ENCODE results near the gene FOXL2.
"Not testable (repeated sequence)": the region's sequence is repeated elsewhere in the genome, so short reads cannot be mapped to it uniquely, and the experiment has no call there.

FOXL2 gene

DNA sequence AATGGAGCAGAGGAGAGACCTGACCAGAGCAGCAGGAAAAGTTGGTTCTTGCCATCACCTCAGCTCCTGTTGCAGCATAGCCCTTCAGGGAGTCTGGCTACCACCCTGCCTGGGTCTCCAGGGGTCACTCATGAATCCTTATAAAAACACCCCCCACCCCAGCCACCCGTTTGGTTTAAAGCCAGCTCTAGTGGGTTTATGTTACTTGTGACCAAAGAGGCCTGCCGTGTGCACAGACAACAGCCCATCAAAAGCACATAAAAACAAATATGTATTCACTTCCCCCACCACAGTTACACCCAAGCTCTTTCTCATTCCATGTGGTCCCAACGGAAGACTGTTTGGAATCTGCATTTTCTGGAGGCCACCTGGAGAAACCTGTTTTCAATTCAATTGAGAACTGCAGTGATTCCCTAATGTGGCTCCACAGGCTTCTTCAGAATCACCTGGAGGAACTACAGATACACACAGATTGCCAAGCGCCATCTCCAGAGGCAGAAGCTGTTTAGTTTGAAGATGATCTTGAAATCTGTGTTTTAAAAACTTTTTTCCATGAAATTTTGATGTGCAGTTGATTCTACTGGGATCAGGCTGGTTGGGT, 13.8 kb downstream of the FOXL2 start:
- no peak for DNase-seq (ENCODE audit: low read depth)

DNA sequence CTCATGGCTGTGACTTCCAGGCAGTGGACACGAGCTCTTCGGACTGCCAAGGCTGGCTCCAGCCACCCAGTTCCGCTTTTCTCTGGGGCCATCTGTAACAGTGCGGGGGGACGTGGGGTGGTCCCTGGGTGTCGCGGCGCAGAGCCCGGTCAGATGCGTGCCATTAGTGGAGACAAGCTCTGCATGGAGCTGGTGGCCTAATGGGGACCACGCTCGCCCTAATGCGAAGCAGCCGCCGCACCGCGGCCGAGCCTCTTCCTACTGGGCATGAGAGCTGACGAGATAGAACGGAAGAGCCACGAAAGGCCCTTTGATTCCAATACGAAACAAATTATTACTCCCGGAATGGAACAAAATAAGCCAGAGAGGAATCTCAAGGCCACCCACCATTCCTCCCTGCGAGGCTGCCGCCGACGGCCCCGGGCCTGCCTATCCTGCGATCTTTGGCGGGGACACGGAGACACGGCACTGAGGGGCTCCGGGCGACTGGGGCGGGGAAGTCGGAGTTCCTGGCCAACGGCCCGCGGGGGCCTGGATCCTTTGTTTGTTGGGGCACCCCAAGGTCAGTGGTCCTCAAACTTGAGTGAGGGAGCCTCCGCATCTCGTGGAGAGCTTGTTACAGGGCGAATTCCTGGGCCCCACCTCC, 18.1 kb downstream of the FOXL2 start:
- no peak for DNase-seq (ENCODE audit: low read depth)

- DNase-seq (ENCODE audit: low read depth) = peak; percentile 61
Measured at GRCh38 chr3:138923531-138923994, 23.4 kb downstream of the FOXL2 start.

GRCh38 chr3:138922400-138922799, 24.5 kb downstream of the FOXL2 start:
- DNase-seq (ENCODE audit: low read depth) = not testable (repeated sequence)

GRCh38 chr3:138921316-138922292, 25.3 kb downstream of the FOXL2 start:
- DNase-seq (ENCODE audit: low read depth) = peak; percentile 81

DNA sequence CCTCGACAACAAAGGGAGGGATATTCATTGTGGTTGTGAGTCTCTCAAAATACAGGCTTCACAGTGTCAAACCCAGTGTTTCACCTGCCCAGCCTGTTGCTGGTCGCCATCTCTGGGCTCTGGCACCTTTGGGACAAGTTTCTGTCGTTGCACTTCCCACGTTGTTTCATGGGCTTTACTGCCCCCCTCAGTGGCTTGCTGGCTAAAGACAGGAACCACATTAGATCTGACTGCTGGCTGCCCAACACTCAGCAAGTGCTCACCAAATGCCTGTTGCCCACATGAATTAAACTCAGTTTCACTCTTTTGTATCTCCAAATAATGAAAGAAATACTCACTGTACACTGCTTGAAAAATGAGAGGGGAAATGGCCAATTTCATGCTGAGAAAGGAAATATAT, 27.6 kb downstream of the FOXL2 start:
- no peak for DNase-seq (ENCODE audit: low read depth)

- no peak for DNase-seq (ENCODE audit: low read depth)
Measured at GRCh38 chr3:138916824-138917223, 30.1 kb downstream of the FOXL2 start.

DNA sequence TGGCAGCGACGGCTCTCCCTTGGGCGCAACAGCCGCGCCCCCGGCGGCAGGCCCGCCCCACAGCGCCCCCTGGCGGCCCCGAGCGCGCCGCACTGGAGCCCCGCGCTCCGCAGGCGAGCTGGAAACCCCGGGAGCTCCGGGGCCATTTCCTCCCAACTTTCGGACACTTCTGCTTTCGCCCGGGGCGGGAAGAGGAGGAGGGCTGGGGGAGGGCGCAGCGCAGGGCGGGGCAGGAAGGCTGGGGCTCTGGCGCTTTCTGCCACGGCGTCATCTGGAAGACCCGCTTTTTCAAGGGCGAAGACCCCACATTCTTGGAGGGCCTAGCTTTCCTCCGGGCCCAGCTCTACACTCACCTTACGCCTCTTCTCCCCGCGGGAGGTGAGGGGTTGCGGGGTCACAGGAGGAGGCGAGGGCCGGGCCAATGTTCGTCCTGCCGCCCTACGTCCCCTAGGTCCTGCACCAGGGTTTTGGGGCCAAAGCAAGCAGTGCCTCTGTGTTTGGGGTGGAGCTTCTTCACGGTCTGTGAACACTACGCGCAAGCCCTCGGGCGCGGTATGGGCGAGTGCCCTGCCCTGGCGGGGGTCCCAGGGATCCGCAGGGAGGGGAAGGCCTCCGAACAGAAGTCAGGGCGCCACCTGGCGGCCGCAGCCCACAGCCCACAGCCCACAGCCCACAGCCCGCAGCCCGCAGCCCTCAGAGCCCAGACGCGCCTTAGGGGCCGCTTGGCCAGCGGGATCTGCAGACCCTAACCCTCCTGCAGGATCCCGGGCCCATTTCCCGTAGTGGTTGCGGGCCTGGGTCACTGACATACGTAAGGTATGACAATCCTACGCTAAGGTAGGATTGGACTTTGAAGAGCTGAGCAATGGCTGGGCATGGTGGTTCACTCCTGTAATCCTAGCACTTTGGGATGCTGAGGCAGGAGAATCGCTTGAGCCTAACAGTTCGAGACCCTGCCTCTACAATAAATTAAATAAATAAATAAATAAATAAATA, 31.1 kb downstream of the FOXL2 start:
- DNase-seq (ENCODE audit: low read depth) = peak; percentile 76

GRCh38 chr3:138914870-138915502, 32.0 kb downstream of the FOXL2 start:
- no peak for DNase-seq (ENCODE audit: low read depth)

DNA sequence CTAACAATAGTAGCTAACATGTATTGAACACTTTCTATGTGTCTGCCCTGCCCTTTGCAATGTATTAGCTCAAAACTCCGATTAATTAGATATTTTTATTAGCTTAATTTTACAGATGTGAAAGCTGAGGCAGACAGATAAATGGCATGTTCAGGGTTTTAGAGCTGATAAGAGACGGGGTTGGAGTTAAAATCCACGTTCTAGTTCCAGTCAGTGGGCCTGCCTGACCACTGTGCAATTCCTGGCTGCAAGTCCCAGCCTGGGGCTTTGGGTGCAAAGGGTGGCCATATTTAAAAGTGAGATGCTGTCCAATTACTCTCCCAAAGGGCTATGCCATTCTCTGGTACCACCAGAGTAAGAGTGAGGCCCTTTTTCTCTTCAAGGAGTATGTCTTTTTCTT, 33.2 kb downstream of the FOXL2 start:
- no peak for DNase-seq (ENCODE audit: low read depth)

DNA sequence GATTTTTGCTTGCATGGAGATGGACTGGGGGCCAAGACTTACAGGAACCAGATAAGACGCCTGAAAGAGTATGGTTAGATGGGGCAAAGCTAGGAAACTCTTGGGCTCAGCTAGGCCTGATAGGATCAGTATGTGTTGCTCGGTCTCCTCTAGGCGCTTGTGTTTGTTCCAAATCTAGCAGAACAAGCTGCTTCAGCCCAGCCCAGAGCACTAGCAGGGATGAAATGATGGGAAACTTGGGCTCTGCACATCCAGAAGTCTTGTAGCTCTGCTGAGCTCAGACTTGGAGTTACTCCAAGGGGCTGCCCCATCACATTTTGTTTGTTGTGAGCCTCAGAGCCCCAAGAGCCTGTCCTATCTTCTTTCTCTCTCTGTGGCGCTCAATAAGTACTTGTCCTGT, 34.7 kb downstream of the FOXL2 start:
- no peak for DNase-seq (ENCODE audit: low read depth)

DNA sequence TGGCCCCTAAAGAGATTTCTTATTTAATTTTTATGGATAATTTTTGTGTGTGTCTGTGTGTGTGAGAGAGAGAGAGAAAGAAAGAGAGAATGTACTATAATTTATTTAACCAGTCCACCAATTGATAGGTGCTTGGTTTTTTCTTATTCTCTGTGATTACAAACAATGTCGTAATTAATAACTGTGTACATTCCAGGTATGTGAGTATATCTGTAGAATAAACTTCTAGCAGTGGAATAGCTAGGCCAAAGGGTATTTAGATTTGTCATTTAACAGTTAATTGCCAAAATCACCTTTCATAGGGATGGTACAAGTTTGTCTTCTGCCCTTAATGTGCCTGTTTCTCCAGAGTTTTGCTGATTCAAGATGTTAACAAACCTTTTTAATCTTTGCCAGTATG, 35.3 kb downstream of the FOXL2 start:
- no peak for DNase-seq (ENCODE audit: low read depth)

- DNase-seq (ENCODE audit: low read depth) = no peak
Measured at GRCh38 chr3:138909904-138910303, 37.0 kb downstream of the FOXL2 start.

- DNase-seq (ENCODE audit: low read depth) = no peak
Measured at GRCh38 chr3:138908846-138909245, 38.1 kb downstream of the FOXL2 start.

DNA sequence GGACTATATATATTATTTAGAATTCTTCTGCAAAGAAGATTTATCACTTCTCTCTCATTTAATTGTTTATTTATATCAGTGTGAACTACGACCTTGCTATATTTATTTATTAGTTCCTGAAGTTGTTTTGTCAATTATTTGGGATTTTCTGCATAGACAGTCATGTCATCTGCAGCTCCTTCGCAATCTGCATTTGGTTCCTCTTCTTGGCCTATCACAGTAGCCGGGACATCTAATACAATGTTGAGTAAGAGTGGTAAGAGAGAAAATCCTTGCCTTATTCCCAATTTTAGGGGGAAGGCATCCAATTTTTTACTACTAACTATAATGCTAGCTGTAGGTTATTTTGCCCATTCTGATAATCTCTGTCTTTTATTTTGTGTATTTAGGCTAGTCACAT, 39.4 kb downstream of the FOXL2 start:
- no peak for DNase-seq (ENCODE audit: low read depth)

DNA sequence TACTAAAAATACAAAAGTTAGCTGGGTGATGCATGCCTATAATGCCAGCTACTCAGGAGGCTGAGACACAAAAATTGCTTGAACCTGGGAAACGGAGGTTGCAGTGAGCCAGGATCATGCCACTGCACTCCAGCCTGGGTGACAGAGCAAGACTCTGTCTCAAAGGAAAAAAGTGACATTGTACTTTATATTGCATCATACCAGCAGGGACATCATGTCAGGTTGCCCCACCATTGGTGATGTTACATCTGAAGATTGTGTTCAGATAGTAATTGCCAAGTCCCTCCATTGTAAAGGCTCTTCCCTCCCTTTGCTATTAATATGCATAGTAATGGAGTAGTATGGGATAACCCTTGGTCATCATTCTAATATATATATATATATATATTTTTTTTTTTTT, 44.8 kb downstream of the FOXL2 start:
- DNase-seq (ENCODE audit: low read depth) = no peak

- no peak for DNase-seq (ENCODE audit: low read depth)
Measured at GRCh38 chr3:138901567-138901966, 45.4 kb downstream of the FOXL2 start.

DNA sequence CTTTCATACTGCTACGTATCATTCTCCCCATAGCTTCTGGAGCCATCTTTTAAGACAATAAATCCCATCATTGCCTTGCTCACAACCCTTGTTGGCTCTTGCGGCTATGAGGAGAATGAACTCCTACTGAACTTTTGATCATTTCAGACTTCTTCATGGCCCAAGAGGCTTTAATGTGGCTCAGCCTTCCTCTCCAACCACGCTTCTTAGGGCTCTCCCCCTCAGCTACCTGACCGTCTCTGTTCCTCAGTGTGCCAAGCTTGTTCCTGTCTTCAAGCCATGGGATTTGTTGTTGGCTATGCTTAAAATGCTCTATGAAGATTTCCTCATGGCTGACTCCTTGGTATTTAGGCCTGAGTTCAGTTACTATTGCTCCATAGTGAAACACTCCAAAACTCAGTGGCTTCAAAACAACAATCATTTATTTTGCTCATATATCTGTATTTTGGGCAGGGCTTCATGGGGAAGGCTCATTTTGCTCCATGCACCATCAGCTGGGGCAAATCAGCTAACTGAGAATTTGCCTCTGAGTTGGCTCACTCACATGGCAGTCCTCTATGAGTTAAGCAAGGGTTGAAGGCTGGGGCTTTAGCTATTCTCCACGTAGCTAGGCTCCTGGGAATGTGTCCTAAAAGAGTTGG, 47.5 kb downstream of the FOXL2 start:
- DNase-seq (ENCODE audit: low read depth) = no peak

- DNase-seq (ENCODE audit: low read depth) = no peak
Measured at GRCh38 chr3:138898708-138899107, 48.2 kb downstream of the FOXL2 start.

- no peak for DNase-seq (ENCODE audit: low read depth)
Measured at GRCh38 chr3:138898301-138898700, 48.6 kb downstream of the FOXL2 start.

Measured in HS-27A (cell line).